GM19438 (cell line): Measurements from ENCODE around the gene TM7SF2.

Experiments used
- ATAC-seq: cut with Tn5 transposase; IDR thresholded peaks from one replicate; pipeline ENCODE4 v1.9.1; 2021; ENCODE audit warnings: low read depth; ENCODE audit not compliant: unreplicated experiment

TM7SF2 gene

DNA sequence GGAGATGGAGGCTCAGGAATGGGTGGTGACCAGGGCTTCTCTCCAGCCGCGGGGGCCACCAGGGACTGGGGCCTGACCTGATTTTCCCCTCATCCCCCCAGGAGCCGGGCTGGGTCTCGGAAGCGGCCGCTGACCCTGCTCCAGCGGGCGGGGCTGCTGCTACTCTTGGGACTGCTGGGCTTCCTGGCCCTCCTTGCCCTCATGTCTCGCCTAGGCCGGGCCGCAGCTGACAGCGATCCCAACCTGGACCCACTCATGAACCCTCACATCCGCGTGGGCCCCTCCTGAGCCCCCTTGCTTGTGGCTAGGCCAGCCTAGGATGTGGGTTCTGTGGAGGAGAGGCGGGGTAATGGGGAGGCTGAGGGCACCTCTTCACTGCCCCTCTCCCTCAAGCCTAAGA lies 23.8 kb upstream of the TM7SF2 start:
- no peak for ATAC-seq

DNA sequence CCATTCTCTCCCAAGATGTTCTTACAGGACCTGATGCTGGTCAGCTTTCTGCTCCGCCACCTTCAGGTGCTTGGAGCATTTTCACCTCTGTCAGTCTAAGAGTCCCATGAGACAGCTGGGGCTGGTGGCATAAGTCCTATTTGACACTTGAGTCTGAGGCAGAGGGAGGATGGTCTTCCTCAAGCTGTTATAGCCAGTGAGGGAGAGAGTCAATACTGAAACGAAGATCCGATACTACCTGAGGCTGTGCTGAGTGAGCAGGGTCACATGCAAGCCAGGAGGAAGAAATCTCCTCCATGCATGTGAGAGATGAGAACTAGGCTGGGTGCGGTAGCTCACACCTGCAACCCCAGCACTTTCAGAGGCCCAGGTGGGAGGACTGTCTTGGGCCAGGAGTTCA lies 22.1 kb upstream of the TM7SF2 start:
- no peak for ATAC-seq

DNA sequence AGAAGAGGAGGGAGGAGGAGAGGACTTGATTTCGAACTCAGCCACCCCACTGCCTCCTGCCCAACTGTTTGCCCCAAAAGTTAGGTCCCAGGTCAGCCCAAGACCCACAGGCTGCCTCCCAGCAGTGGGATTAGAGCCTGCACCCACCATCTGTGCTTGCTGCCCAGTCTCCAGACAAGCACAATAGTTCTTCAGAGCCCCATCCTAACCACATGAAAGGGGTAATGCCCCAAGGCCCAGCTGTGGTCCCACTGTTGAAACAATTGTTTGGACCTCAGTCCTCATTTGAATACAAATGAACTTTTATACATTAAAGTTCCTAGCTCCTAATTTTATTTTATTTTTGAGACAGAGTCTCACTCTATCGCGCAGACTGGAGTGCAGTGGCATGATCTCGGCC lies 21.0 kb upstream of the TM7SF2 start:
- no peak for ATAC-seq

GRCh38 chr11:65095427-65095826 lies 16.2 kb upstream of the TM7SF2 start:
- ATAC-seq, result no peak

DNA sequence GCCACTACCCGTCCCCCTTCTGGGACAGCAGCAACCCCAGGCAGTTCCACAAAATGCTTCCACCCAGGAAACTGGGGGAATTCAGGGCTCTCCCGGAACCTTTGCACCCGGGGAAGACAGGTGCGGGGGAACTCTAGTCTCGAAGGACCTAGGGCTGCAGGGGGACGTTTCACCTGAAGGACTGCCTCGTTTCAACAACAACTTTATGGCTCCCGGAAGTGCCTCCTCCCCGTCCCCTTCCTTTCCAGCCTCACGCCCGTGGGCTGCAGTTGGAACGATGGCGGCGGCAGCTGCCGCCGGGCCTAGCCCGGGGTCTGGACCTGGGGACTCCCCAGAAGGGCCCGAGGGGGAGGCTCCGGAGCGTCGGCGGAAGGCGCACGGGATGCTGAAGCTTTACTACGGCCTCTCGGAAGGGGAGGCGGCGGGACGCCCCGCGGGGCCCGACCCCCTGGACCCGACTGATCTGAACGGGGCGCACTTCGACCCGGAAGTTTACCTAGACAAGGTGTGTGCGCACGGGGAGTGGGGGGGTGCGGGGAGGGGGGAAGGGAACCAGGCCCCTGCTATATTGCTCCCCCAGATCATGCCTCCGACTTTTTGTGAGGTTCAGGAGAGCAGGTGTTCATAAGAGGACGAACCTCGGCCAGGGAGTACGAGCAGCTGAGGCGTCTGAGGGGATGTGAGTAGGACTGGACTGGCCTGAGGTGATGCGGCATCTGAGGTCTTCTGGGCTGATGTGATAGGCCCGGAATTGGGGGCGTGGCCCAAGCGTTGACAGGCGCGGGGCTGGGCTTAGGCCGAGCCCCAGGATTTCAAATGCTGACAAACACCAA lies 15.5 kb upstream of the TM7SF2 start, which contains the start of gene VPS51:
VPS51 (plus strand) TSS at position 241 of the 833 bp plus-strand sequence; CDS start at position 278, 37 bp downstream.
- ATAC-seq, result peak; percentile 81

- ATAC-seq, result no peak
Measured at GRCh38 chr11:65096926-65097325, 14.7 kb upstream of the TM7SF2 start.

GRCh38 chr11:65100674-65101350 lies 10.9 kb upstream of the TM7SF2 start:
- ATAC-seq, result no peak

DNA sequence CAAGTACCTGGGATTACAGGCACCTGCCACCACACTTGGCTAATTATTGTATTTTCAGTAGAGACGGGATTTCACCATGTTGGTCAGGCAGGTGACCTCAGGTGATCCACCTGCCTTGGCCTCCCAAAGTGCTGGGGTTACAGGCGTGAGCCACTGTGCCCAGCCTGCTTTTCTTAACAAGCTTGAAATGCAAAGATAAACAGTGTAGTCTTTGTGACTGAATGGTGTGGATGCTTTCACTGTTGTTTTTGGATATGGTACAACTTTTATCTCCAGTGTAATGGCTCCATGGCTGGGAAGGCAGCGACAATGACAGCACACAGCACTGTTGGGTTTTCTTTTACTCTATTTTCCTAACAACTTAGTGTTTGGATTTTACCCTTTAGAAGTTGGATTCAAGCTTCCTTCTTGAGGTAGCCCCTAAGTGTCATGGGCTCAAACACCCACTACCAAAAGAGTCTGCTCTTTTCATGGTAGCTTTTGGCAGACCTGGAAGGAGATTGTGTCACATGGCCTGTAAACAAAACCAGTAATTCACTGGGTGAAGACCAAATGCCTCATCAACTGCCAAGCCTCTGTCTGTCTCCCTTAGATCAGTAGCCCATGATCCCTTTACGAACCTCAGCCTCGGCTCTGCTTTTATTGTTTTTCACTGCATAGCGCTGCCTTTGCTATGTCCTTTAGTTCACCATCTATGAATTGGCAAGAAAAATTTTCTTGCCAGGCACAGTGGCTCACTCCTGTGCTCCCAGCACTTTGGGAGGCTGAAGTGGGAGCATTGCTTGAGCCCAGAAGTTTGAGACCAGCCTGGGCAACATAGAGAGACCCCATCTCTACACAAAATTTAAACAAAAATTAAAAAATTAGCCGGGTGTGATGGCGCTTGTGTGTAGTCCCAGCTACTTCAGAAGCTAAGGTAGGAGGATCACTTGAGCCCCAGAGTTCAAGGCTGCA lies 9.3 kb upstream of the TM7SF2 start:
- ATAC-seq, result no peak

DNA sequence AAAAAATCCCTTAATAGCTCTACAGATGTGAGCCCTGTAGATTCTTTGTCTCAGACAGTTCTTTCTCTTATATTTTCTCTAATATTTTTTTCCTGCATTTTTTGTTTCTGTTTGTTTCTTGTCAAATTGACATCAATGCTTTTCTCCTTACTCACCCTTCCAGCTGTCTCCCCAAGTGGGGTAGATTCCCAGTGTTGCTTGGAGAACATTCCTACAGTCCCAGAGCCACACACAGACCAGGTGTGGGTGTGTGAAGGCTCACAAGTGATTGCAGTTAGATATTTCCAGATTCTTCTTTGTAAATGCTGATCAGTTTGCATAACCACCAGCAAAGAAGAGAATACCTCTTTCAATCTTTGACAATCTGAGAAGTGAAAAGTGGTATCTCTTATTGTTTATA lies 8.2 kb upstream of the TM7SF2 start:
- ATAC-seq, result no peak

GRCh38 chr11:65104628-65105027 lies 7.0 kb upstream of the TM7SF2 start:
- ATAC-seq, result no peak

DNA sequence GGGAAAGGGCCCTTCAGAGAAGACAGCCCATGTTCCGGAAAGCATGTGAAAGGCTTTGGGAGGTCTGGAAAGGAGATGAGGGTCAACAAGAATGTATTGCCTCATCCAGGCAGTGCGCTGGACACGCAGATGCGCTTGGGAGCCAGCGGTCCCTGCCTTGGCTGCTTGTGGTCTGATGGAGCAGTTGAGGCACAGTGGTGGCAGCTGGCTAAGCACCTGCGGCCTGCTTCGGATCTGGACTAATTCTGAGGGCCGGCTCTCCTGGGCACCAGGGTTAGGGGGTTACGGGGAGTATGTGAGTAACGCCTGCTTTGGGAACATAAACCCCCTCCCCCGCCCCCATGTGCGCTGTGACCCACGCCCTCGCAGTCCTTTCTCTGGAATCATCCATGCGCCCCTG lies 4.6 kb upstream of the TM7SF2 start:
- ATAC-seq, result no peak

GRCh38 chr11:65107751-65108468 lies 3.8 kb upstream of the TM7SF2 start:
- no peak for ATAC-seq

GRCh38 chr11:65108469-65109123 lies 3.1 kb upstream of the TM7SF2 start:
- ATAC-seq, result no peak

- no peak for ATAC-seq
Measured at GRCh38 chr11:65109231-65110198, 2.2 kb upstream of the TM7SF2 start.

- ATAC-seq, result no peak
Measured at GRCh38 chr11:65110354-65110861, 1.3 kb upstream of the TM7SF2 start.

DNA sequence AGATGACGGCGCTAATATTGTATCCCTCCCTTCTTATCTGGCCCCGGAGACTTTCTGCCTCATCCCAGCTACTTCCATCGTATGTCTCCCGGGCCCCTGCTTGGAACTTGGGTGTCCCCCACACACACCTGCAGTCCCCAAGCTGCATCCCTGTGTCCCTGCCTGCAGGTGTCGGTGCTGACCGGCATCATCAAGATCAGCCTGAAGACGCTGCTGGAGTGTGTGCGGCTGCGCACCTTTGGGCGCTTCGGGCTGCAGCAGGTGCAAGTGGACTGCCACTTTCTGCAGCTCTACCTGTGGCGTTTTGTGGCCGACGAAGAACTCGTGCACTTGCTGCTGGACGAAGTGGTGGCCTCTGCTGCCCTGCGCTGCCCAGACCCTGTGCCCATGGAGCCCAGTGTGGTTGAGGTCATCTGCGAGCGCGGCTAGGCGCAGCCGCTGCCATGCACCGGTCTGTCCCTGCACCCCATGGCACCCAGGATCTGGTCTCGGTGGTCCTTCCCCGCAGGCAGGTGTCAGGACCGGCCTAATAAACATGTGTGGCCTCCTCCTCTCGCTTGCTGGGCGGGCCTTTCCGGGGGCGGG lies 421 bp upstream of the TM7SF2 start:
- no peak for ATAC-seq

- ATAC-seq, result no peak
Measured at GRCh38 chr11:65112546-65113360, 1.1 kb downstream of the TM7SF2 start.
